ENCODE data around the gene HTR6. TPM values are rescaled to one million over a fixed set of nuclear protein-coding genes. Genes with fewer than 3 reads are reported as not detected.

Gene HTR6
- total RNA-seq, 1 experiment from 2014 or later = 0.10 TPM

DNA sequence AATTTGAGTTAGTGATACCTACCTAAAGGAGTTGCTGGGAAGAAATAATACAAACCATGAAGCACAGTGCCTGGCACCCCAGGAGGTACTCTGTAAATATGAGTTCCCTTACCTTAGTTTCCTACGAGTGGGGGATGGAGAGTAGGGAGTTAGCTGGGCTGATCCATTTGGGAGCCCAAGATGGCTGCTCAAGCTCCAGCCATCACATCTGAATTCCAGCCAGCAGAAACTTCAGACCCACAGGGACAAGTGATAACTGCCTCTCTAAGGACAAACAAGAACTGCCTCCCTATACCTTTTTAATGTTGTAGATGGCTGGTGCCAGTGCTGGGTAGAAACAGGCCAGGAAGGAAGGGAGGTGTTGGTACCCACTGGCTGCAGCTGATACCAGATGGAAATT is 22.7 kb downstream of the HTR6 start:
- Histone ChIP-seq H3K27ac (ENCODE audit: low read length) (no peak overlapping the region), H3K27me3 (ENCODE audit: control insufficient read depth, insufficient read depth, low read length) (no peaks in the 10 kb centered on the region), H3K4me1 (ENCODE audit: control insufficient read depth, insufficient read depth, low read length) (no peaks in the 10 kb centered on the region), H3K36me3 (ENCODE audit: control insufficient read depth, insufficient read depth, low read length) (no peaks in the 10 kb centered on the region), H3K9me3 (ENCODE audit: control insufficient read depth, insufficient read depth, low read depth, low read length) (no peaks in the 10 kb centered on the region), H3K4me3 (ENCODE audit: low read depth in 2 of 2, low read length in 2 of 2) (no peak overlapping the region)
- ATAC-seq (no peak), DNase-seq (ENCODE audit: low read depth, low spot score) (no peak)
- ChIA-PET CTCF (no interaction called here), POLR2A (no interaction called here)
- no TSS peak for BruUV-seq (replicated peaks)
- in situ Hi-C loops (cut with HindIII; ENCODE audit: low pct_unique_long_range_greater_than_20kb, low sequenced_read_pairs) = no loop called here
- intact Hi-C loops (cut with micrococcal nuclease; ENCODE audit: unreplicated experiment) = no loop called here
- TF ChIP-seq, protein P1, sequence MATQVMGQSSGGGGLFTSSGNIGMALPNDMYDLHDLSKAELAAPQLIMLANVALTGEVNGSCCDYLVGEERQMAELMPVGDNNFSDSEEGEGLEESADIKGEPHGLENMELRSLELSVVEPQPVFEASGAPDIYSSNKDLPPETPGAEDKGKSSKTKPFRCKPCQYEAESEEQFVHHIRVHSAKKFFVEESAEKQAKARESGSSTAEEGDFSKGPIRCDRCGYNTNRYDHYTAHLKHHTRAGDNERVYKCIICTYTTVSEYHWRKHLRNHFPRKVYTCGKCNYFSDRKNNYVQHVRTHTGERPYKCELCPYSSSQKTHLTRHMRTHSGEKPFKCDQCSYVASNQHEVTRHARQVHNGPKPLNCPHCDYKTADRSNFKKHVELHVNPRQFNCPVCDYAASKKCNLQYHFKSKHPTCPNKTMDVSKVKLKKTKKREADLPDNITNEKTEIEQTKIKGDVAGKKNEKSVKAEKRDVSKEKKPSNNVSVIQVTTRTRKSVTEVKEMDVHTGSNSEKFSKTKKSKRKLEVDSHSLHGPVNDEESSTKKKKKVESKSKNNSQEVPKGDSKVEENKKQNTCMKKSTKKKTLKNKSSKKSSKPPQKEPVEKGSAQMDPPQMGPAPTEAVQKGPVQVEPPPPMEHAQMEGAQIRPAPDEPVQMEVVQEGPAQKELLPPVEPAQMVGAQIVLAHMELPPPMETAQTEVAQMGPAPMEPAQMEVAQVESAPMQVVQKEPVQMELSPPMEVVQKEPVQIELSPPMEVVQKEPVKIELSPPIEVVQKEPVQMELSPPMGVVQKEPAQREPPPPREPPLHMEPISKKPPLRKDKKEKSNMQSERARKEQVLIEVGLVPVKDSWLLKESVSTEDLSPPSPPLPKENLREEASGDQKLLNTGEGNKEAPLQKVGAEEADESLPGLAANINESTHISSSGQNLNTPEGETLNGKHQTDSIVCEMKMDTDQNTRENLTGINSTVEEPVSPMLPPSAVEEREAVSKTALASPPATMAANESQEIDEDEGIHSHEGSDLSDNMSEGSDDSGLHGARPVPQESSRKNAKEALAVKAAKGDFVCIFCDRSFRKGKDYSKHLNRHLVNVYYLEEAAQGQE (IDR thresholded peaks at IDR 0.05; ENCODE audit: insufficient read depth in 1 of 2, low read depth in 2 of 2, low read length in 1 of 2) = no peak
- TF ChIP-seq POLR2AphosphoS5 (IDR thresholded peaks at IDR 0.05; ENCODE audit: low read depth, low read length) = no peak
- no peak for TF ChIP-seq SIN3A (IDR thresholded peaks at IDR 0.05; ENCODE audit: borderline replicate concordance, insufficient read depth, low read depth, low read length)
- TF ChIP-seq, protein P2, sequence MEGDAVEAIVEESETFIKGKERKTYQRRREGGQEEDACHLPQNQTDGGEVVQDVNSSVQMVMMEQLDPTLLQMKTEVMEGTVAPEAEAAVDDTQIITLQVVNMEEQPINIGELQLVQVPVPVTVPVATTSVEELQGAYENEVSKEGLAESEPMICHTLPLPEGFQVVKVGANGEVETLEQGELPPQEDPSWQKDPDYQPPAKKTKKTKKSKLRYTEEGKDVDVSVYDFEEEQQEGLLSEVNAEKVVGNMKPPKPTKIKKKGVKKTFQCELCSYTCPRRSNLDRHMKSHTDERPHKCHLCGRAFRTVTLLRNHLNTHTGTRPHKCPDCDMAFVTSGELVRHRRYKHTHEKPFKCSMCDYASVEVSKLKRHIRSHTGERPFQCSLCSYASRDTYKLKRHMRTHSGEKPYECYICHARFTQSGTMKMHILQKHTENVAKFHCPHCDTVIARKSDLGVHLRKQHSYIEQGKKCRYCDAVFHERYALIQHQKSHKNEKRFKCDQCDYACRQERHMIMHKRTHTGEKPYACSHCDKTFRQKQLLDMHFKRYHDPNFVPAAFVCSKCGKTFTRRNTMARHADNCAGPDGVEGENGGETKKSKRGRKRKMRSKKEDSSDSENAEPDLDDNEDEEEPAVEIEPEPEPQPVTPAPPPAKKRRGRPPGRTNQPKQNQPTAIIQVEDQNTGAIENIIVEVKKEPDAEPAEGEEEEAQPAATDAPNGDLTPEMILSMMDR (IDR thresholded peaks at IDR 0.05) = no peak
- no peak for TF ChIP-seq TCF7L2 (IDR thresholded peaks at IDR 0.05; ENCODE audit: low read depth, low read length)

DNA sequence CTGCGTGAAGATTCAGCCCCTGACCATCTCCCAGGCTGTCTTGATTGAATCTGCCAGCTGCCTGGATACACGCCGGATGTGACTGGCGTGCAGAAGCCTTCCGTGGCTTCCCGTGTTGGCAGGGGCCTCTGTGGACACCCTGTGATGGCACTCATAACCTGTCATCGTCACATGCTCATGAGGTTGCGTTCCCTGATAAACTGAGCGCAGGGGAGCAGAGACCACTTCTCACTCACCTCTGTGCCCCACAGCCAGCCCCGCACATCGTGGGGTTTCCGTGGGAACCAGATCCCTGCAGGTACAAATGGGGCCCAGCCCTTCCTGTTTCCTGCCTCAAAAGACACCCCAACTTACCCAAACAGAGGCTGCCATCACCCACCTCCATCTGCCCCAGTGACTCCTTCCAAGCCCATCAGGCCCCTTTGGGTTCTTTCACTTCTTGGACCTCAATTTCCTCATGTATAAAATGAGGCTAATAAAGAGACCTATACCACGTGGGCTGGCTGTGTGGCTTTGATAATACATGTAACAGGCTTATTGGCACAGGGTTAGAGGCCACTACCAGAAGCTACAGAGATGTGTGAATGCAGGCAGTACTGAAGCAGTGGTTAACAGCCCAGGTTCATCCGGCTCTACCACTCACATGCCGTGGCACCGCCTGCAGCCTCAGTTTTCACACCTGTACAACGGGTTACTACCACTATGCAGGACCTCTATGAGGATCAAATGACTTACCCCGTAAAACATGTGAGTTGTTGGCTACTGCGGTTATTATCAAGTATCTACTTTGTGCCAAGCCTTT is 23.6 kb downstream of the HTR6 start:
- ATAC-seq (no peak), DNase-seq (ENCODE audit: low read depth, low spot score) (no peak)
- POLR2A ChIA-PET = no interaction called here
- Histone ChIP-seq H3K4me3 (ENCODE audit: low read depth in 2 of 2, low read length in 2 of 2) (no peak overlapping the region), H3K4me1 (ENCODE audit: control insufficient read depth, insufficient read depth, low read length) (no peaks in the 10 kb centered on the region), H3K27ac (ENCODE audit: low read length) (no peak overlapping the region), H3K9me3 (ENCODE audit: control insufficient read depth, insufficient read depth, low read depth, low read length) (no peaks in the 10 kb centered on the region), H3K36me3 (ENCODE audit: control insufficient read depth, insufficient read depth, low read length) (no peaks in the 10 kb centered on the region), H3K27me3 (ENCODE audit: control insufficient read depth, insufficient read depth, low read length) (no peaks in the 10 kb centered on the region)
- CTCF ChIA-PET = no interaction called here
- intact Hi-C loops (cut with micrococcal nuclease; ENCODE audit: unreplicated experiment) = no loop called here
- no TSS peak for BruUV-seq (replicated peaks)
- TF ChIP-seq, protein P2 (IDR thresholded peaks at IDR 0.05) = no peak
- TF ChIP-seq SIN3A (IDR thresholded peaks at IDR 0.05; ENCODE audit: borderline replicate concordance, insufficient read depth, low read depth, low read length) = no peak
- TF ChIP-seq POLR2AphosphoS5 (IDR thresholded peaks at IDR 0.05; ENCODE audit: low read depth, low read length) = no peak
- TF ChIP-seq, protein P1 (IDR thresholded peaks at IDR 0.05; ENCODE audit: insufficient read depth in 1 of 2, low read depth in 2 of 2, low read length in 1 of 2) = no peak
- no peak for TF ChIP-seq TCF7L2 (IDR thresholded peaks at IDR 0.05; ENCODE audit: low read depth, low read length)
- in situ Hi-C loops (cut with HindIII; ENCODE audit: low pct_unique_long_range_greater_than_20kb, low sequenced_read_pairs) = no loop called here

Data from Panc1 (cell line).